Measurements from ENCODE around the gene CARHSP1.

- TF ChIP-seq EZH2 (IDR thresholded peaks at IDR 0.05) (no peak), POLR2AphosphoS5 (IDR thresholded peaks at IDR 0.05; ENCODE audit: borderline replicate concordance, low read depth, low read length) (peak; percentile 83)
Observed at GRCh38 chr16:8868416-8869211, at the start of gene CARHSP1.

Data from SK-N-MC (cell line).